BLaER1 treated with 17β-estradiol and CSF1 and Interleukin-3, amounts not matched to agents 10 nM and 100 nM (cell line): ENCODE measurements around the gene TESK1.

Source experiments
- H3K27ac ChIP-seq, 11 experiments: shearing (Covaris generic); formaldehyde crosslinking; 2 replicates each; pipeline ENCODE4 v1.8.1; 2022
- H3K27me3 ChIP-seq, 11 experiments: shearing (Covaris generic); formaldehyde crosslinking; 2 replicates each; pipeline ENCODE4 v1.8.1; 2022
- H3K36me3 ChIP-seq, 11 experiments: shearing (Covaris generic); formaldehyde crosslinking; 2 replicates each; pipeline ENCODE4 v1.8.1; 2022
- H3K4me1 ChIP-seq, 10 experiments: shearing (Covaris generic); formaldehyde crosslinking; 2 replicates each; pipeline ENCODE4 v1.8.1; 2022
- H3K4me2 ChIP-seq, 11 experiments: shearing (Covaris generic); formaldehyde crosslinking; 2 replicates each; pipeline ENCODE4 v1.8.1; 2022
- H3K4me3 ChIP-seq, 10 experiments: shearing (Covaris generic); formaldehyde crosslinking; 2 replicates each; pipeline ENCODE4 v1.8.1; 2022
- H3K9ac ChIP-seq, 11 experiments: shearing (Covaris generic); formaldehyde crosslinking; 2 replicates each; pipeline ENCODE4 v1.8.1; 2022
- H3K9me3 ChIP-seq, 11 experiments: shearing (Covaris generic); formaldehyde crosslinking; replicated peaks in 1 of 11; 2 replicates each; pipeline ENCODE4 v1.8.1; 2022
- H4K20me1 ChIP-seq, 11 experiments: shearing (Covaris generic); formaldehyde crosslinking; 2 replicates each; pipeline ENCODE4 v1.8.1; 2022
- Cebpa-rat ChIP-seq, 11 experiments: shearing (Covaris generic); IDR thresholded peaks; 2 replicates each; pipeline ENCODE4 v1.8.1; 2022

TESK1 gene, protein sequence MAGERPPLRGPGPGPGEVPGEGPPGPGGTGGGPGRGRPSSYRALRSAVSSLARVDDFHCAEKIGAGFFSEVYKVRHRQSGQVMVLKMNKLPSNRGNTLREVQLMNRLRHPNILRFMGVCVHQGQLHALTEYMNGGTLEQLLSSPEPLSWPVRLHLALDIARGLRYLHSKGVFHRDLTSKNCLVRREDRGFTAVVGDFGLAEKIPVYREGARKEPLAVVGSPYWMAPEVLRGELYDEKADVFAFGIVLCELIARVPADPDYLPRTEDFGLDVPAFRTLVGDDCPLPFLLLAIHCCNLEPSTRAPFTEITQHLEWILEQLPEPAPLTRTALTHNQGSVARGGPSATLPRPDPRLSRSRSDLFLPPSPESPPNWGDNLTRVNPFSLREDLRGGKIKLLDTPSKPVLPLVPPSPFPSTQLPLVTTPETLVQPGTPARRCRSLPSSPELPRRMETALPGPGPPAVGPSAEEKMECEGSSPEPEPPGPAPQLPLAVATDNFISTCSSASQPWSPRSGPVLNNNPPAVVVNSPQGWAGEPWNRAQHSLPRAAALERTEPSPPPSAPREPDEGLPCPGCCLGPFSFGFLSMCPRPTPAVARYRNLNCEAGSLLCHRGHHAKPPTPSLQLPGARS

DNA sequence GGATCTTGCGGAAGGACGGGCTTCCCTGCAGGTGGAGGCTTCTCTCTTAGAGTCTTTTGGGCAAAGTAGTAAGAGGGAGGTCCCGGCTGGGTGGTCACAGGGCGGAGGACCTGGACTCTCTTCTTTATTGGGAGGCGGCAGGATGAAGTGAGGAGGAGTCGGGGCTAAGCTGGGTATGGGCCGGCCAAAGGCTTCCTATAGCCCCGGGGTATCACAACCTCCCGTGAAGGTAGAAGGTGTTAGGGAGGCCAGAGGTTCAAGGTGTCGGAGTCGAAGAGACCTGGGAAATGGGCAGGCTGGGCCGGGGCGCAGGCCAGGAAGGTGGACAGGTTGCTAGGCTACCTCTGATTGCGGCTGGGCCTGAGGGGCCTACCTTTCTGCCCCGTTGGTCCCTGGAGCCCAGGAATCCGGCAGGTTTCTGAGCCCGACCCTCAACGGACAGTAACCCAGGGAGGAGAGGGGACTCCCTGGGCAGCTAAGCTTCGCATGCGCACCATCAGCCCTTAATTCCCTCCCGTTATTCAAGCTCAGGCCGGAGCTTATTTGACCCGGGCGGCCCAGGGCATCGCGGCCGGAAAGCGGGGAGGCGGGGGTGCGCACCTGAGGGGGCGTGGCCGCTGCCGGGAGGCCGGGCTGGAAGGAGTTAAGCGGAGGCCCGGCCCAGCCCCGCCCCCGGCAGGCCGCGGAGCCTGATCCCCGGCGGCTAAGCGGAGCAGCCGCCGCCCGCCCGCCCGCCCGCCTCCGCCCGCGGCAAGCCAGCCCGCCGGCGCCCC lies at the start of gene TESK1:
TSS of gene TESK1 (plus strand) at position 685 of the 773 bp plus-strand sequence. CDS start 358 bp downstream, outside the sequence.
- Histone ChIP-seq H3K27me3 (no peaks in the 10 kb centered on the region), H3K4me2 (peak within 1 kb of the TSS; percentile 93 to 100 (median 98)), H3K36me3 (peaks cover 27 to 32% (median 30%) of the 10 kb centered on the region in 11 experiments), H4K20me1 (peaks cover 11 to 48% (median 30%) of the 10 kb centered on the region in 11 experiments; a peak in 18 of 22 replicates), H3K4me1 (peaks cover 36 to 57% (median 42%) of the 10 kb centered on the region in 10 experiments), H3K27ac (peak within 1 kb of the TSS; percentile 69 to 90 (median 81)), H3K9me3 (no peaks in the 10 kb centered on the region), H3K9ac (peak within 1 kb of the TSS; percentile 81 to 95 (median 88)), H3K4me3 (peak within 1 kb of the TSS; percentile 83 to 90 (median 88))
- no peak for TF ChIP-seq Cebpa-rat (IDR thresholded peaks at IDR 0.05)

DNA sequence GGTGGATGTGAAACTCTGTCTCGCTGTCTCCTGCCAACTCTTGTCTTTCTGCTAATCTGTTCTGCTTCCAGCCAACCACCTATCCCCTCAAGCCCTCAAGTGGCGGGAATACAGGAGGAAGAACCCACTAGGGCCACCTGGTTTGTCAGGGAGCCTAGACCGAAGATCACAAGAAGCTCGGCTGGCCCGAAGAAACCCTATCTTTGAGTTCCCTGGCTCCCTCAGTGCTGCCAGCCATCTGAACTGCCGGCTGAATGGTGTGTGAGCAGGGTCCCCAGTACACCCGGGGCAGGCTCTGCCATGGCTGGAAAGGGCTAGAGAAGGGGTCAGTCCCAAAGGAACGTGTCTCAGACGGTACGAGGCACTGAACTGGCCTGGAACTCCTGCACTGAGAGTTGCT lies 49.2 kb upstream of the TESK1 start:
- peaks cover 20 to 60% (median 36%) of the 10 kb centered on the region in 11 experiments; a peak in 20 of 22 replicates for H3K36me3 ChIP-seq
- no peak overlapping the region for H3K27ac ChIP-seq
- no peaks in the 10 kb centered on the region for H3K9me3 ChIP-seq
- H3K4me3 ChIP-seq: no peak overlapping the region
- peaks cover 0 to 29% (median 5%) of the 10 kb centered on the region in 11 experiments; a peak in 8 of 22 replicates for H4K20me1 ChIP-seq
- no peaks in the 10 kb centered on the region for H3K27me3 ChIP-seq
- H3K9ac ChIP-seq: no peak overlapping the region
- H3K4me1 ChIP-seq: peaks cover 0 to 22% (median 9%) of the 10 kb centered on the region in 10 experiments; a peak in 12 of 20 replicates
- TF ChIP-seq Cebpa-rat (IDR thresholded peaks at IDR 0.05): no peak
- H3K4me2 ChIP-seq: no peak overlapping the region

DNA sequence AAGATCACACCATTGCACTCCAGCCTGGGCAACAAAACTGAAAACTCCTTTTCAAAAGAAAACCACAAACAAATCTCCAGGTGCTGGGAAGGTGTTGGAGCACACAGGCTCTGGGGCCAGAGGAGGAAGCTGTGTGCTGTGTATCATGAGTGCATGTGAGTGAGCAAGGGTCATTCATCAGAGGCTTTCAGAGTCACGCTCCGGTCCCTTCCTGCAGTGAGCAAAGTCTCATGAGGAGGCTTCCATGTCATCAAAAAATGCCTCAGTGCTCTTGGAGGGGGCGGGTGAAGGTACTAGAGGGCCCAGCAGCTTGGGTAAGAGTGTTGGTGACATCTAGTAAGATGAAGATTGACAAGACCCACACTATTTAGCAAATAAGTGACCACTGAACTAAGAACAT lies 48.3 kb upstream of the TESK1 start:
- peaks cover 20 to 66% (median 36%) of the 10 kb centered on the region in 11 experiments; a peak in 20 of 22 replicates for H3K36me3 ChIP-seq
- H3K9ac ChIP-seq: no peak overlapping the region

DNA sequence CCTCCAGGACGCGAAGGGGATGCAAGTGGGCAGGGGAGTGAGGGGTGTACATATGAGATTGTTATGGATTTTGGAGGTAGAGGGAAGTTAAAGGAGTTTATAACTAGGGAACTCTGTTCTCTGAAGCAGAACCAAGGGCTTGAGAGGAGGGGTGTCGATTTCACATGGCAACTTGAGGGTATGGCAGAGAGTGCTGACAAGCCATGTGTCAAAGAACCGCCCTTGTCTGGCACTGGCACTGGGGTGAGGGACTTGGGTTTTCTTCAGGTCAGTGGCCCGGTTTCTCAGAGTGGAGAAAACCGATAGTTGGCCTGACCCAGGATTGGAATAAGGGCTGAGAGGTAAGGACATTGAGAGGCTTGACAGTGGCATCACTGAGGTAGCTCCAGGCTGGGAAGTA lies 47.7 kb upstream of the TESK1 start:
- Histone ChIP-seq H4K20me1 (peaks cover 0 to 33% (median 5%) of the 10 kb centered on the region in 11 experiments; a peak in 8 of 22 replicates), H3K4me1 (peaks cover 0 to 22% (median 9%) of the 10 kb centered on the region in 10 experiments; a peak in 12 of 20 replicates), H3K9ac (no peak overlapping the region), H3K36me3 (peaks cover 20 to 69% (median 36%) of the 10 kb centered on the region in 11 experiments; a peak in 20 of 22 replicates), H3K9me3 (no peaks in the 10 kb centered on the region), H3K4me2 (no peak overlapping the region), H3K4me3 (no peak overlapping the region), H3K27ac (no peak overlapping the region), H3K27me3 (no peaks in the 10 kb centered on the region)
- no peak for TF ChIP-seq Cebpa-rat (IDR thresholded peaks at IDR 0.05)

More for the DNA sequence above, 48.3 kb upstream of the TESK1 start:
- no peaks in the 10 kb centered on the region for H3K9me3 ChIP-seq
- H3K4me3 ChIP-seq: no peak overlapping the region
- peaks cover 0 to 22% (median 9%) of the 10 kb centered on the region in 10 experiments; a peak in 12 of 20 replicates for H3K4me1 ChIP-seq
- no peak for TF ChIP-seq Cebpa-rat (IDR thresholded peaks at IDR 0.05)
- H3K27ac ChIP-seq: no peak overlapping the region
- H3K27me3 ChIP-seq: no peaks in the 10 kb centered on the region
- H3K4me2 ChIP-seq: no peak overlapping the region
- H4K20me1 ChIP-seq: peaks cover 0 to 33% (median 5%) of the 10 kb centered on the region in 11 experiments; a peak in 8 of 22 replicates

DNA sequence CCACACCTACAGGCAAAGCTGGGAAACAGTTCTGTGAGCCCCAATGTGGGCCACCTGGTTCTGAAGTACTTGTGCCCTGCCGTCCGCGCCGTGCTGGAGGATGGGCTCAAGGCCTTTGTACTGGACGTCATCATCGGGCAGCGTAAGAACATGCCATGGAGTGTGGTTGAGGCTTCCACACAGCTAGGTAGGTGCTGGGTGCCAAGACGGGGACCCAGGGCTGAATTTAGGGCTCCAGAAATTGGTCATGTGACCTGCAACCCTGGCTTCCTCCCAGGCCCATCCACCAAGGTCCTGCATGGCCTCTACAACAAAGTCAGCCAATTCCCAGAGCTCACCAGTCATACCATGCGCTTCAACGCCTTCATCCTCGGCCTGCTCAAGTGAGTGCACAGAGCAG lies 46.9 kb upstream of the TESK1 start:
- Histone ChIP-seq H3K4me3 (no peak overlapping the region), H3K27me3 (no peaks in the 10 kb centered on the region), H3K27ac (no peak overlapping the region), H3K9me3 (no peaks in the 10 kb centered on the region), H4K20me1 (peaks cover 0 to 26% (median 3%) of the 10 kb centered on the region in 11 experiments; a peak in 6 of 22 replicates), H3K4me1 (peaks cover 0 to 21% (median 10%) of the 10 kb centered on the region in 10 experiments; a peak in 13 of 20 replicates), H3K36me3 (peaks cover 20 to 78% (median 36%) of the 10 kb centered on the region in 11 experiments; a peak in 20 of 22 replicates), H3K9ac (no peak overlapping the region), H3K4me2 (no peak overlapping the region; a peak in 1 of 22 replicates)
- no peak for TF ChIP-seq Cebpa-rat (IDR thresholded peaks at IDR 0.05)

DNA sequence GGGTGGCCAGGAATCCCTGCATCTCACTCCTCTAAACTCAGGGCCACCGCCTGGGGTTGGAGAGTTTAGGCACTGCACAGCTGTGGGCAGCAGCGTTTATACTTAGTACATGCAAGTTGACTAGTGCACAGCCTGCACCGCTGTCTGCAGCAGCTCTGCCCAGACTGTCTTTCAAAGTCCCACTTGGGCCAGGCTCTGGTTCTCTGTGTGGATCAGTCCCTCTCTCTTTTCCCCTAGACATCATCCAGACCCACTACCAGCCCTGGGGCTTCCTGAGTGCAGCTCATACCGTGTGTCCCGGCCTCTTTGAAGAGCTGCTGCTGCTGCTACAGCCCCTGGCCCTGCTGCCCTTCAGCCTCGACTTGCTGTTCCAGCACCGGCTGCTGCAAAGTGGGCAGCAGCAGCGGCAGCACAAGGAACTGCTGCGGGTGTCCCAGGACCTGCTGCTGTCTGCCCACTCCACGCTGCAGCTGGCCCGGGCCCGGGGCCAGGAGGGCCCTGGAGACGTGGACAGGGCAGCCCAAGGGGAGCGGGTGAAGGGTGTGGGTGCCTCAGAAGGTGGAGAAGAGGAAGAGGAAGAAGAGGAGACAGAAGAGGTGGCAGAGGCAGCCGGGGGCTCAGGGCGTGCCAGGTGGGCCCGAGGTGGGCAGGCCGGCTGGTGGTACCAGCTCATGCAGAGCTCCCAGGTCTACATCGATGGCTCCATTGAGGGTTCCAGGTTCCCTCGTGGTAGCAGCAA lies 45.1 kb upstream of the TESK1 start:
- H3K27ac ChIP-seq: no peak overlapping the region

DNA sequence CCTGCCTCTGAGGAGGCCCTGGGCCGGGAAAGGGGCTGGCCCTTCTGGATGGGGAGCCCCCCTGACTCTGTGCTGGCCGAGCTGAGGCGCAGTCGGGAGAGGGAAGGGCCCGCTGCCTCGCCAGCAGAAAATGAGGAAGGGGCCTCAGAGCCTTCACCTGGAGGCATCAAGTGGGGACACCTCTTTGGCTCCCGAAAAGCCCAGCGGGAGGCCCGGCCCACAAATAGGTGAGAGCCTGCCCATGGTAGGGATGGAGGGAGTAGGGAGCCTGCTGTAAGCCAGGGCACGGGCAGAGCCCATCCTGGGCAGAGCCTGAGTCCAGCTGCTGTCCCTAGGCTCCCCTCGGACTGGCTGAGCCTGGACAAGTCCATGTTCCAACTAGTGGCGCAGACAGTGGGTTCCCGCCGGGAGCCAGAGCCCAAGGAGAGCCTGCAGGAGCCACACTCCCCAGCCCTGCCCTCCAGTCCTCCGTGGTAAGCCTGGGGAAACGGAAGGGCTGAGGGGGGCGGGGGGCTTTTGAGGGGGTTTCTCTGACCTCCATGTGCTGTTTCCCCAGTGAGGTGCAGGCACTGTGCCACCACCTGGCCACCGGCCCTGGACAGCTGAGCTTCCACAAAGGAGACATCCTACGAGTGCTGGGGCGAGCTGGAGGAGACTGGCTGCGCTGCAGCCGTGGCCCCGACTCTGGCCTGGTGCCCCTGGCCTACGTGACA lies 44.3 kb upstream of the TESK1 start:
- Histone ChIP-seq H3K27ac (no peak overlapping the region), H3K4me1 (peaks cover 0 to 22% (median 11%) of the 10 kb centered on the region in 10 experiments; a peak in 11 of 20 replicates), H3K9ac (no peak overlapping the region), H3K4me3 (no peak overlapping the region), H3K9me3 (no peaks in the 10 kb centered on the region), H3K36me3 (peaks cover 11 to 66% (median 25%) of the 10 kb centered on the region in 11 experiments; a peak in 20 of 22 replicates), H3K27me3 (no peaks in the 10 kb centered on the region), H4K20me1 (peaks cover 0 to 15% (median 0%) of the 10 kb centered on the region in 11 experiments; a peak in 3 of 22 replicates), H3K4me2 (no peak overlapping the region)
- TF ChIP-seq Cebpa-rat (IDR thresholded peaks at IDR 0.05): no peak

More for the DNA sequence above, 45.1 kb upstream of the TESK1 start:
- H3K4me1 ChIP-seq: peaks cover 0 to 22% (median 11%) of the 10 kb centered on the region in 10 experiments; a peak in 11 of 20 replicates
- H3K4me2 ChIP-seq: no peak overlapping the region
- no peak for TF ChIP-seq Cebpa-rat (IDR thresholded peaks at IDR 0.05)
- H3K9ac ChIP-seq: no peak overlapping the region
- H3K4me3 ChIP-seq: no peak overlapping the region
- H4K20me1 ChIP-seq: peaks cover 0 to 15% (median 0%) of the 10 kb centered on the region in 11 experiments; a peak in 3 of 22 replicates
- no peaks in the 10 kb centered on the region for H3K27me3 ChIP-seq
- H3K36me3 ChIP-seq: peaks cover 20 to 74% (median 33%) of the 10 kb centered on the region in 11 experiments; a peak in 20 of 22 replicates
- H3K9me3 ChIP-seq: no peaks in the 10 kb centered on the region
